RWPE1 (cell line): Measurements from ENCODE around the gene PLCB4.

Experiments
- CTCF ChIA-PET: fragments of 350-600 bp; sonication (Branson Sonifier 250); formaldehyde crosslinking; extraction: SDS; loops from one replicate; lab custom pipeline; 2021; lab: Yijun Ruan, JAX
- POLR2A ChIA-PET: fragments of 400-600 bp; formaldehyde crosslinking; extraction: SDS; loops from one replicate; lab custom pipeline; 2020; ENCODE audit warnings: antibody characterized with exemption; ENCODE audit not compliant: low non-redundant PET; lab: Yijun Ruan, JAX
- DNase-seq: peaks from one replicate; pipeline ENCODE4 v3.0.0; 2012; ENCODE audit warnings: low spot score
- H3K27ac ChIP-seq: fragments of 450-650 bp; 2 replicates; pipeline ENCODE4 v1.5.1; 2017
- CTCF ChIP-seq: fragments of 450-650 bp; conservative IDR thresholded peaks from 2 replicates; pipeline ENCODE4 v1.5.1; 2017; ENCODE audit warnings: low read depth, mild to moderate bottlenecking

The PLCB4 gene

GRCh38 chr20:9211016-9211760, 142.3 kb downstream of the PLCB4 start:
- ChIA-PET POLR2A (no interaction called here), CTCF (no interaction called here)
- no peak overlapping the region for H3K27ac ChIP-seq
- no peak for DNase-seq
- TF ChIP-seq CTCF: no peak

- CTCF ChIA-PET: interaction anchor here (0.7 kb wide), 1 partner anchor 187 kb away, joined by 5 read pairs; no protein-coding TSS in a partner anchor
- POLR2A ChIA-PET: no interaction called here
- DNase-seq: no peak
- no peak overlapping the region for H3K27ac ChIP-seq
- TF ChIP-seq CTCF: no peak
Measured at GRCh38 chr20:9212735-9213134, 143.8 kb downstream of the PLCB4 start.

- ChIA-PET POLR2A (no interaction called here), CTCF (no interaction called here)
- DNase-seq: no peak
- no peak for TF ChIP-seq CTCF
- no peak overlapping the region for H3K27ac ChIP-seq
Measured at GRCh38 chr20:9214685-9215084, 145.8 kb downstream of the PLCB4 start.

GRCh38 chr20:9215539-9215938, 146.7 kb downstream of the PLCB4 start:
- TF ChIP-seq CTCF: 0 out of 2 replicates have a peak, but pooled peaks have one; percentile 11
- H3K27ac ChIP-seq: no peak overlapping the region
- ChIA-PET POLR2A (no interaction called here), CTCF (no interaction called here)
- no peak for DNase-seq

GRCh38 chr20:9218531-9218961, 149.7 kb downstream of the PLCB4 start:
- DNase-seq: no peak
- no peak for TF ChIP-seq CTCF
- ChIA-PET POLR2A (no interaction called here), CTCF (no interaction called here)
- H3K27ac ChIP-seq: no peak overlapping the region

GRCh38 chr20:9220874-9221547, 152.1 kb downstream of the PLCB4 start:
- no peak for TF ChIP-seq CTCF
- CTCF ChIA-PET: no interaction called here

More at GRCh38 chr20:9220874-9221547, 152.1 kb downstream of the PLCB4 start:
- POLR2A ChIA-PET: no interaction called here
- no peak overlapping the region for H3K27ac ChIP-seq
- no peak for DNase-seq
